RKO (cell line): ENCODE data around the gene CDKN1B.

ENCODE experiments used
- DNase-seq: peaks from one replicate; pipeline ENCODE4 v3.0.0-alpha.2; 2016; ENCODE audit warnings: low spot score

The CDKN1B gene

GRCh38 chr12:12759234-12759915 is 42.2 kb downstream of the CDKN1B start:
- no peak for DNase-seq

GRCh38 chr12:12764824-12765223 is 47.7 kb downstream of the CDKN1B start:
- DNase-seq: peak; percentile 21

DNA sequence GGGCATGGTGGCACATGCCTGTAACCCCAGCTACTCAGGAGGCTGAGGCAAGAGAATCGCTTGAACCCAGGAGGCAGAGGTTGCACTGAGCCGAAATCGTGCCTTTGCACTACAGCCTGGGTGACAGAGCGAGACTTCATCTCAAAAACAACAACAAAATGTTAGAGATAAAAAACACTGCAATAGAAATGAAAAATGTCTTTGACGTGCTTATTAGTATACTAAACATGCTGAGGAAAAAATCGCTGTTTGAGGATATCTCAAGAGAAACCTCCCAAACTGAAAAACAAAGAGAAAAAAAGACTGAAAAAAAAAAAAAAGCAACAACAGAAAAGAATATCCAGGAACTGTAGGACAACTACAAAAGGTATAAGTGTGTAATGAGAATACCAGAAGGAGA is 53.1 kb downstream of the CDKN1B start:
- DNase-seq: no peak
